Prostate gland (tissue), 2 donors: ENCODE results near the gene IL1RAPL1. TPM values are rescaled to one million over a fixed set of nuclear protein-coding genes. Genes with fewer than 3 reads are reported as not detected.

Experiments
- DNase-seq: peaks from one replicate; pipeline ENCODE4 v3.0.0-alpha.2; 2019; ENCODE audit warnings: low spot score
- H3K27ac ChIP-seq, 2 donors: fragments of 200-600 bp; sonication (generic); 2 replicates each; pipeline ENCODE4 v1.5.1; 2017 to 2019
- H3K27me3 ChIP-seq: fragments of 200-600 bp; sonication (generic); replicated peaks from 2 replicates; pipeline ENCODE4 v1.5.1; 2019; ENCODE audit not compliant: insufficient read depth
- H3K36me3 ChIP-seq, 2 donors: fragments of 200-600 bp; sonication (generic); 1 replicate in 1 of 2; 2 replicates in 1 of 2; pipeline versions ENCODE4 v1.5.1 to v1.8.1; 2017 to 2019
- H3K4me1 ChIP-seq: fragments of 200-600 bp; sonication (generic); replicated peaks from 2 replicates; pipeline ENCODE4 v1.5.1; 2019
- H3K4me3 ChIP-seq, 2 donors: fragments of 200-600 bp; sonication (generic); 2 replicates each; pipeline ENCODE4 v1.5.1; 2017 to 2019
- H3K9me3 ChIP-seq: fragments of 200-600 bp; sonication (generic); 2 replicates; pipeline ENCODE4 v1.5.1; 2017
- POLR2A ChIP-seq: fragments of 450-650 bp; IDR thresholded peaks from one replicate; pipeline ENCODE4 v1.6.1; 2016; ENCODE audit warnings: antibody characterized with exemption, mild to moderate bottlenecking
- POLR2AphosphoS5 ChIP-seq: sonication (generic); formaldehyde crosslinking; IDR thresholded peaks from one replicate; pipeline ENCODE4 v1.6.1; 2017; ENCODE audit warnings: antibody characterized with exemption
- WGBS: methylation state at CpG from one replicate; pipeline ENCODE4 v1.1.5; 2018; 5-methylcytosine and 5-hydroxymethylcytosine counted together
- intact Hi-C: fragments of 100-400 bp; cut with DNase I; formaldehyde crosslinking; loops from one replicate; pipeline ENCODE4 v1.14.2; 2022
- total RNA-seq, 2 donors: library from RNA; depleted of rRNA; stranded (reverse); fragments of >200 nt; gene quantifications; one replicate each; pipeline ENCODE4 v1.1.0, GENCODE V29; 2016
- TF ChIP-seq, protein P1 (sequence below), 4 experiments: fragments of 200-600 bp in 2 of 4; fragments of 450-650 bp in 2 of 4; sonication (generic) in 2 of 4; IDR thresholded peaks; 1 replicate in 3 of 4; 2 replicates in 1 of 4; pipeline ENCODE4 v1.5.1; 2016 to 2019; ENCODE audit warnings: antibody characterized with exemption in 4 of 4, mild to moderate bottlenecking in 2 of 4, moderate library complexity in 2 of 4

Gene IL1RAPL1
- total RNA-seq, 2 donors from 2014 or later = 0.23 TPM

DNA sequence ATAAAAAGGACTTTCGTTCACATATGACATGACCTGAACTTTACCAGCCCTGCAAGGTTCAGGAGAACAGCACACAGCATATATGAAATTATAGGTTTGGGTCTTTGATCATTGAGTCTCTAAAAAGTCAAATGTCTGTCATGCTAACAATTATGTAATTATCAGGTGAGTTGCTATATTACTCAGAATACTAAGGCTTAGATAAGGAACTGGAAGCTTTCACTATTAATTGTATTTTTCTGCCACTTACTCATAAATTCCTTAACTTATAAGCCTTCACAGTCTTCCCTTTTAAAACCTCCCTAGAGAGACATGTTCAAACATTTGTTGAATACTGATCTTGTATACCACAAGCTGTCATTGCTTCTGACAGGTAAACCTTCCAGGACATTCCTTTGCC lies 1335.4 kb downstream of the IL1RAPL1 start:
- WGBS = 85% methylated on average over 1 of the region's 1 CpG
- intact Hi-C loops = no loop called here
- TF ChIP-seq, protein P1, sequence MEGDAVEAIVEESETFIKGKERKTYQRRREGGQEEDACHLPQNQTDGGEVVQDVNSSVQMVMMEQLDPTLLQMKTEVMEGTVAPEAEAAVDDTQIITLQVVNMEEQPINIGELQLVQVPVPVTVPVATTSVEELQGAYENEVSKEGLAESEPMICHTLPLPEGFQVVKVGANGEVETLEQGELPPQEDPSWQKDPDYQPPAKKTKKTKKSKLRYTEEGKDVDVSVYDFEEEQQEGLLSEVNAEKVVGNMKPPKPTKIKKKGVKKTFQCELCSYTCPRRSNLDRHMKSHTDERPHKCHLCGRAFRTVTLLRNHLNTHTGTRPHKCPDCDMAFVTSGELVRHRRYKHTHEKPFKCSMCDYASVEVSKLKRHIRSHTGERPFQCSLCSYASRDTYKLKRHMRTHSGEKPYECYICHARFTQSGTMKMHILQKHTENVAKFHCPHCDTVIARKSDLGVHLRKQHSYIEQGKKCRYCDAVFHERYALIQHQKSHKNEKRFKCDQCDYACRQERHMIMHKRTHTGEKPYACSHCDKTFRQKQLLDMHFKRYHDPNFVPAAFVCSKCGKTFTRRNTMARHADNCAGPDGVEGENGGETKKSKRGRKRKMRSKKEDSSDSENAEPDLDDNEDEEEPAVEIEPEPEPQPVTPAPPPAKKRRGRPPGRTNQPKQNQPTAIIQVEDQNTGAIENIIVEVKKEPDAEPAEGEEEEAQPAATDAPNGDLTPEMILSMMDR (IDR thresholded peaks at IDR 0.05) = no peak
- TF ChIP-seq POLR2AphosphoS5 (no peak), POLR2A (no peak)

DNA sequence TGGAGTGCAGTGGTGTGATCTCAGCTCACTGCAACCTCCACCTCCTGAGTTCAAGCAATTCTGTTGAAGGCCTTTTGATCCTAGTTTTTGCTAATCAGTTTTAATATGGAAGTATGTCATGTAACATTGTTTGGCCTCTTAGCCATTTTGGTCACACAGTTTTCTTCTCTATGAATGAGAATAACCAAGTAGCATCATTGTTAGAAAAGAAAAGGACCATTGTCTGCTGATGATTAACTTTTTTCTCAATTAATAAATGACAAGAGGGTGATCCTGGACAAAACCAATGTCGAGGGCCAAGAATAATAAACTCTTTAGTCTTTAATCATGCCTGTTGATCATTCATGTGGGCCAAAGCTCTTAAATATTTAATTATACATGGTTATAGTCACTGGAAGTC lies 1338.8 kb downstream of the IL1RAPL1 start:
- WGBS = 22% methylated on average over 1 of the region's 1 CpG

More for the DNA sequence above, 1335.4 kb downstream of the IL1RAPL1 start:
- Histone ChIP-seq H3K27ac (no peak overlapping the region), H3K9me3 (no peaks in the 10 kb centered on the region), H3K4me3 (no peak overlapping the region), H3K36me3 (no peaks in the 10 kb centered on the region), H3K27me3 (no peaks in the 10 kb centered on the region), H3K4me1 (no peaks in the 10 kb centered on the region)
- DNase-seq = no peak

DNA sequence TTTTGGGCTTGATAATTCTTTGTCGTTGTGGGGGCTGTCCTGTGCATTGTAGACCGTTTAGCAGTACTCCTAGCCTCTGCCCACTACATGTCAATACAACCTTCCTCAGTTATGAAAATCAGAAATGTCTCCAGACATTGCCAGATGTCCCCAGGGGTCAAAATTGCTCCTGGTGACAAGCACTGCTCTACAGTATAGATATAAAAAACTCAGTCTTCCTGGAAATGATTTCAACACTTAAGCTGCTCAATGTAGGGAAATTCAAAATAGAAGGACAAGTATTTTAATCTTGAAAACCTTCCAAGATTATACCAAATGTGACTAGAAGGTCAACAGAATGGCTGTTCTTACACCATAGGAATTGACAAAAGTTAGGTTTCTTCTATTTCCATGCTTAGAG lies 1339.4 kb downstream of the IL1RAPL1 start:
- H3K4me3 ChIP-seq = no peak overlapping the region

More for the DNA sequence above, 1338.8 kb downstream of the IL1RAPL1 start:
- Histone ChIP-seq H3K27ac (no peak overlapping the region), H3K27me3 (no peaks in the 10 kb centered on the region), H3K4me3 (no peak overlapping the region), H3K4me1 (no peaks in the 10 kb centered on the region), H3K9me3 (no peaks in the 10 kb centered on the region), H3K36me3 (no peaks in the 10 kb centered on the region)
- intact Hi-C loops = no loop called here
- no peak for DNase-seq
- no peak for TF ChIP-seq POLR2AphosphoS5
- TF ChIP-seq, protein P1 (IDR thresholded peaks at IDR 0.05) = no peak
- no peak for TF ChIP-seq POLR2A

DNA sequence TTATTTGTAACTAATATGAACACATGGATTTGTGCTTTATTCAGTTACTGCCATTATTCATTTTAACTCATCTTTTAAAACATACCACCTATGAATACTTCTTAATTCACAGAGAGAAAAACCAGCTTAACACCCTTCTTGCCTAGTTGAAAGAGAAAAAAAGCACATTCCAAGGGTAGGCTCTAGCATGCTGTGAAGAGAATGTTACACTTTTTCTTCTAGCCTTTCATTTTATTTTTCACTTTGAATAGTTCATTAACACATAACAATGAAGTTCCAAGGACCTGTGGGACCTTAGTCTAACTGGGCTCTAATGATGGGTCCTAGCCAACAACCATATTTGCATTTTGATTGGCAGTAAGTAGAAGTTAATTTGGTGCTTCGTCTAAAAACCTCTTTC lies 1348.2 kb downstream of the IL1RAPL1 start:
- Histone ChIP-seq H3K9me3 (no peaks in the 10 kb centered on the region), H3K27me3 (no peaks in the 10 kb centered on the region), H3K4me3 (no peak overlapping the region), H3K27ac (no peak overlapping the region), H3K36me3 (no peaks in the 10 kb centered on the region), H3K4me1 (no peaks in the 10 kb centered on the region)
- WGBS = 100% methylated on average over 1 of the region's 1 CpG
- no peak for DNase-seq
- TF ChIP-seq POLR2AphosphoS5 (no peak), POLR2A (no peak)
- TF ChIP-seq, protein P1 (IDR thresholded peaks at IDR 0.05) = no peak
- intact Hi-C loops = no loop called here

More for the DNA sequence above, 1339.4 kb downstream of the IL1RAPL1 start:
- no peaks in the 10 kb centered on the region for H3K27me3 ChIP-seq
- TF ChIP-seq POLR2A = no peak
- no peak for TF ChIP-seq POLR2AphosphoS5
- H3K4me1 ChIP-seq = no peaks in the 10 kb centered on the region
- no peaks in the 10 kb centered on the region for H3K36me3 ChIP-seq
- 38% methylated on average over 2 of the region's 2 CpGs for WGBS
- intact Hi-C loops = no loop called here
- no peak for DNase-seq
- H3K9me3 ChIP-seq = no peaks in the 10 kb centered on the region
- no peak overlapping the region for H3K27ac ChIP-seq

DNA sequence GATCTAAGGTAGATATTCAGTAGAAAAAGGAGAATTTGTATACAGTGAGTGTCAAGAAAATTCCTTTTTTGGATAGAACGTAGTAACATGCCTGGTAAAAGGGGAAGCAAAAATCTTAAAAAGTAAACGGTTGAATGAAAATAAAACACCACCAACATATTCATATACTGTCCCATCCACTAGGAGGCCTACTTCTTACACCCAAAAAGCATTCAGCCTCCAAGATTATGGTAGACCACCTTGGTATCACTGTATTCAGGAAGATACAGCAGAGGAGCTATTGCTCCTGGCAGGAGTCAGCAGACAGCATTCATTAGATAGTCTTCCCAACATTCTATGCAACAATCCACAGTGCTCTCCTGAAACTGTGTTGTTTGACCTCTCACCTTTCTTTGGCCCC lies 1353.5 kb downstream of the IL1RAPL1 start:
- Histone ChIP-seq H3K27me3 (no peaks in the 10 kb centered on the region), H3K36me3 (no peaks in the 10 kb centered on the region), H3K4me1 (no peaks in the 10 kb centered on the region), H3K27ac (no peak overlapping the region), H3K9me3 (no peaks in the 10 kb centered on the region), H3K4me3 (no peak overlapping the region)
- no peak for DNase-seq
- 95% methylated on average over 2 of the region's 2 CpGs for WGBS
- intact Hi-C loops = no loop called here
- TF ChIP-seq POLR2A (no peak), POLR2AphosphoS5 (no peak)
- TF ChIP-seq, protein P1 (IDR thresholded peaks at IDR 0.05) = no peak
